OCI-LY7 (cell line): ENCODE data around the gene MRPL55. TPM values are rescaled to one million over a fixed set of nuclear protein-coding genes. Genes with fewer than 3 reads are reported as not detected.

ENCODE experiments used
- BruUV-seq: library from RNA; stranded (reverse); fragments of 400-500 nt; replicated peaks from 2 replicates; lab custom pipeline; 2021; lab: Mats Ljungman, UMichigan
- CTCF ChIA-PET: fragments of 300-600 bp; sonication (Branson Sonifier 250); formaldehyde crosslinking; loops from one replicate; lab custom pipeline; 2022; ENCODE audit warnings: antibody characterized with exemption; ENCODE audit not compliant: unreplicated experiment; lab: Charles Lee
- POLR2A ChIA-PET: fragments of 300-600 bp; sonication (Branson Sonifier 250); formaldehyde crosslinking; loops from one replicate; lab custom pipeline; 2022; ENCODE audit warnings: antibody characterized with exemption; lab: Charles Lee
- DNase-seq: peaks from one replicate; pipeline ENCODE4 v3.0.0-alpha.2; 2015; ENCODE audit warnings: low spot score
- H2AFZ ChIP-seq: fragments of 200-600 bp; sonication (generic), shearing (Covaris generic); 2 replicates; pipeline ENCODE4 v1.6.1; 2014; ENCODE audit warnings: mild to moderate bottlenecking, antibody characterized with exemption, low read length, moderate library complexity
- H3K27ac ChIP-seq: fragments of 200-600 bp; sonication (generic); 2 replicates; pipeline ENCODE4 v1.5.1; 2014; ENCODE audit warnings: mixed run types, low read depth, mild to moderate bottlenecking, moderate library complexity, low read length, inconsistent platforms; ENCODE audit not compliant: poor library complexity, severe bottlenecking
- H3K36me3 ChIP-seq: fragments of 200-600 bp; sonication (generic); 2 replicates; pipeline ENCODE4 v1.6.1; 2014; ENCODE audit warnings: mild to moderate bottlenecking, antibody characterized with exemption, low read length, moderate library complexity, mixed read lengths; ENCODE audit not compliant: insufficient read depth
- H3K4me1 ChIP-seq: fragments of 200-600 bp; sonication (generic); 2 replicates; pipeline ENCODE4 v1.5.1; 2014; ENCODE audit warnings: mild to moderate bottlenecking, low read length; ENCODE audit not compliant: insufficient read depth, poor library complexity, severe bottlenecking
- H3K4me2 ChIP-seq: fragments of 200-600 bp; sonication (generic); 2 replicates; pipeline ENCODE4 v1.6.1; 2014; ENCODE audit warnings: mild to moderate bottlenecking, low read length
- H3K4me3 ChIP-seq: fragments of 200-600 bp; sonication (generic); 2 replicates; pipeline ENCODE4 v1.5.1; 2014; ENCODE audit warnings: mild to moderate bottlenecking, low read depth, low read length; ENCODE audit not compliant: poor library complexity, severe bottlenecking
- H3K79me2 ChIP-seq: fragments of 200-600 bp; sonication (generic); 2 replicates; pipeline ENCODE4 v1.6.1; 2016; ENCODE audit warnings: low read depth, mild to moderate bottlenecking, low read length, moderate library complexity, mixed read lengths; ENCODE audit not compliant: insufficient read depth
- H3K9me2 ChIP-seq: fragments of 200-600 bp; sonication (generic); 2 replicates; pipeline ENCODE4 v1.6.1; 2016; ENCODE audit warnings: mild to moderate bottlenecking, low read length, mixed read lengths; ENCODE audit not compliant: insufficient read depth
- H3K9me3 ChIP-seq: fragments of 200-600 bp; sonication (generic); 2 replicates; pipeline ENCODE4 v1.6.1; 2014; ENCODE audit warnings: mild to moderate bottlenecking, mixed run types, low read length, mixed read lengths
- H4K20me1 ChIP-seq: fragments of 200-600 bp; sonication (generic); 2 replicates; pipeline ENCODE4 v1.6.1; 2014; ENCODE audit warnings: mild to moderate bottlenecking, antibody characterized with exemption, low read length, moderate library complexity, mixed read lengths; ENCODE audit not compliant: insufficient read depth
- EZH2phosphoT487 ChIP-seq: fragments of 200-600 bp; sonication (generic); IDR thresholded peaks from 2 replicates; pipeline ENCODE4 v1.6.1; 2018; ENCODE audit warnings: low read depth, borderline replicate concordance, mild to moderate bottlenecking, mixed run types, antibody characterized with exemption, low read length, moderate library complexity, mixed read lengths
- intact Hi-C: fragments of 100-400 bp; cut with micrococcal nuclease; formaldehyde crosslinking; loops from one replicate; pipeline ENCODE4 v1.10.0; 2022; ENCODE audit not compliant: unreplicated experiment
- total RNA-seq, 2 experiments: library from RNA; depleted of rRNA in 1 of 2; stranded (reverse); fragments of >200 nt in 1 of 2; shearing (Covaris generic) in 1 of 2; gene quantifications; 2 replicates each; pipeline ENCODE4 v1.2.3, GENCODE V29; 2014 to 2022
- TF ChIP-seq, protein P1 (sequence below): fragments of 200-600 bp; sonication (generic); conservative IDR thresholded peaks from 2 replicates; pipeline ENCODE4 v1.5.1; 2014; ENCODE audit warnings: mild to moderate bottlenecking, antibody characterized with exemption, low read length, moderate library complexity, mixed read lengths

The MRPL55 gene
- total RNA-seq, 2 experiments from 2014 or later = 50.0 to 92.8 TPM

DNA sequence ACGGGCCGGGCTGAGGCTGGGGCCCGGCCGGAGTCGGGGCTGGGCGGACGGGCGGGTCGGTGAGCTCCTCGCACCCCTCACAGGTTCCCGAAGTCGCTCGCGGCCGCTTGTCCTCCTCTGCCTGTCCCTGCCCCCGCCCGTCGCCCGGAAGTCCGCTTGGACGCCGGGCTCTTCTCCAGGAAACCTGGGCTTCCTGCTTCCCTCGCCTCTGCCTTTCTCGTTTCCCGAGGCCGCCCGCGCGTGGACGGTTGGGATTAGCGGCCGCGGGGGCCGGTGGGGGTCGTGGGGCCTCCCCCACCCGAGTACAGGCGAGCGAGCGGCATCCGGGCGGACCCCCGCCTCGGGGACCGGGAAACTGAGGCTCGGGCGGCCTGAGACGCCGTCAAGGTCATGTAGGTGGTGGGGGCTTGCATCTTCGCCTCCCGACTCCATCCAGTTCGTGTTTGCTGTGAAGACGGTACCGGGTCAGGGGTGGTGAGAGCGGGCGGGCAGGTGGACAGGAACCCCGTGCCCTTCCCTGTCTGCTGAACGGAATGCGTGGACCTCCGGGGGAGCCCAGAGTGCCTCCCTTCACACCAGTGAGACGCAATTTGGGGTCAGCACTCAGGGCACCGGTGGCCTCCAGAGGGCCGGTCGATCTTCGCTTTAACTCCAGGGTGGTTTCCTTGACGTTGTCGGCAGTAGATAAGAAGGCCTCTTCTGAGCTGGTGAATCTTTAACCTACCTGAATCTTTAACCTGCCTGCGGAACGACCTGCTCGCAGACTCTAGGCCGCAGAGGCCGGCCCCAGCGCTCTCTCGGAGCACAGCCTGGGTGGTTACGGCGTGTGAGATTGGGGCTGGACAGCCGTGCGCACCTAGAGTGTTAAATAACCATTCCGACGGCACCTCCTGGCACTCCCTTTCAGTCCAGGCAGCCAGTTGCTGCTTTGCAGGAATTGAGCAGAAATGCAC, 25.9 kb downstream of the MRPL55 start:
- H3K4me1 ChIP-seq = peaks cover 38% of the 10 kb centered on the region
- H4K20me1 ChIP-seq = peaks cover 51% of the 10 kb centered on the region
- no peak overlapping the region for H2AFZ ChIP-seq
- peaks cover 82% of the 10 kb centered on the region for H3K79me2 ChIP-seq
- POLR2A ChIA-PET = interaction anchor here (0.8 to 2.1 kb wide), 3 partner anchors 22 to 375 kb away, joined by 3 to 5 read pairs (median 3); no protein-coding TSS in a partner anchor
- no peaks in the 10 kb centered on the region for H3K9me3 ChIP-seq
- TF ChIP-seq EZH2phosphoT487 = no peak
- TF ChIP-seq, protein P1, sequence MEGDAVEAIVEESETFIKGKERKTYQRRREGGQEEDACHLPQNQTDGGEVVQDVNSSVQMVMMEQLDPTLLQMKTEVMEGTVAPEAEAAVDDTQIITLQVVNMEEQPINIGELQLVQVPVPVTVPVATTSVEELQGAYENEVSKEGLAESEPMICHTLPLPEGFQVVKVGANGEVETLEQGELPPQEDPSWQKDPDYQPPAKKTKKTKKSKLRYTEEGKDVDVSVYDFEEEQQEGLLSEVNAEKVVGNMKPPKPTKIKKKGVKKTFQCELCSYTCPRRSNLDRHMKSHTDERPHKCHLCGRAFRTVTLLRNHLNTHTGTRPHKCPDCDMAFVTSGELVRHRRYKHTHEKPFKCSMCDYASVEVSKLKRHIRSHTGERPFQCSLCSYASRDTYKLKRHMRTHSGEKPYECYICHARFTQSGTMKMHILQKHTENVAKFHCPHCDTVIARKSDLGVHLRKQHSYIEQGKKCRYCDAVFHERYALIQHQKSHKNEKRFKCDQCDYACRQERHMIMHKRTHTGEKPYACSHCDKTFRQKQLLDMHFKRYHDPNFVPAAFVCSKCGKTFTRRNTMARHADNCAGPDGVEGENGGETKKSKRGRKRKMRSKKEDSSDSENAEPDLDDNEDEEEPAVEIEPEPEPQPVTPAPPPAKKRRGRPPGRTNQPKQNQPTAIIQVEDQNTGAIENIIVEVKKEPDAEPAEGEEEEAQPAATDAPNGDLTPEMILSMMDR = no peak
- intact Hi-C loops = loop anchor here (1.0 to 5.0 kb wide), 3 partner anchors 84 to 403 kb away; partner anchors contain the start of gene IBA57
- no TSS peak for BruUV-seq
- DNase-seq = peak; percentile 56
- peak overlapping the region; percentile 62 for H3K27ac ChIP-seq
- H3K4me2 ChIP-seq = peak overlapping the region; percentile 100
- peak overlapping the region; percentile 84 for H3K4me3 ChIP-seq
- CTCF ChIA-PET = no interaction called here
- no peaks in the 10 kb centered on the region for H3K9me2 ChIP-seq
- H3K36me3 ChIP-seq = peaks cover 54% of the 10 kb centered on the region

DNA sequence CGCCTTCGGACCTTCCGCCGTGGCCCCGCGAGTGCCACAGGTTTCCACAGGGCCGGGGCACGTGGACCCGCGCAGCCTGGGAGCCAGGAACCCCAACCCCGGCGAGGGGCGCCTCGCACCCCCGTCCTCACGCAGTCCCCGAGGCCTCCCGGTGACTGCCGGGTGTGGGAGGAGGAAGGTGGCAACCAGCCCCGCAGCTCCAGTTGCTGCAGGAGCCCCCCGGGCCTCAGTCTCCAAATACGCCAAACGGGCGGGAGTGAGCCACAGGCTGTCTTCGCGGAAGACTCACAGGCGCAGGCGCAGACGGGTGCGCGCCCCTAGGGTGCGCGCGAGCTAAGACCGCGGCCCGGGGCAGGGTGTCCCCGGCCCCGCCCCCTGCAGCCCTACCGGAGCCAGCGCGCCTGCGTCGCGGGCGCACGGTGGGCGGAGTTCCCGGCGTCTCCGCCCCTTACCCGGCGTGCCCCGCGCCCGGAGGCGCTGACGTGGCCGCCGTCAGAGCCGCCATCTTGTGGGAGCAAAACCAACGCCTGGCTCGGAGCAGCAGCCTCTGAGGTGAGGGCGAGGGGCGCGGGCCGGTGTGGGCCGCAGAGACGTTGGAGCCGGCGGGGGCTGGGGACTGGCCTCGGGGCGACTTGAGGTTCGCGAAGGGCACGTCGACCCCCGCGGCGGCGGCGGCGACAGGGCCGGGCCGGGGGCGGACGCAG, 26.7 kb downstream of the MRPL55 start, which contains the start of gene ARF1:
ARF1 (plus strand) TSS at position 495 of the 704 bp plus-strand sequence. CDS start 14,407 bp downstream, outside the sequence.
- peaks cover 29% of the 10 kb centered on the region for H3K4me1 ChIP-seq
- no peak within 1 kb of the TSS; the same call in 1 of the 2 replicates for H2AFZ ChIP-seq
- CTCF ChIA-PET = interaction anchor here (0.5 to 0.6 kb wide), 2 partner anchors 832 to 1028 kb away, joined by 3 to 5 read pairs; no protein-coding TSS in a partner anchor
- TF ChIP-seq, protein P1 = no peak
- no peak for TF ChIP-seq EZH2phosphoT487
- no peaks in the 10 kb centered on the region for H3K9me2 ChIP-seq
- intact Hi-C loops = loop anchor here (1.0 to 5.0 kb wide), 3 partner anchors 85 to 404 kb away; partner anchors contain the start of gene IBA57
- DNase-seq = peak; percentile 97
- peak within 1 kb of the TSS; percentile 62 for H3K27ac ChIP-seq
- no TSS peak for BruUV-seq
- H3K79me2 ChIP-seq = peaks cover 74% of the 10 kb centered on the region
- H3K4me3 ChIP-seq = peak within 1 kb of the TSS; percentile 84
- peak within 1 kb of the TSS; percentile 100 for H3K4me2 ChIP-seq
- H3K36me3 ChIP-seq = peaks cover 45% of the 10 kb centered on the region
- POLR2A ChIA-PET = interaction anchor here (0.6 to 2.1 kb wide), 6 partner anchors 9 to 376 kb away, joined by 3 to 5 read pairs (median 4); no protein-coding TSS in a partner anchor
- peaks cover 42% of the 10 kb centered on the region for H4K20me1 ChIP-seq
- no peaks in the 10 kb centered on the region for H3K9me3 ChIP-seq
